Measurements from ENCODE around the gene FTMT.
"Not testable (repeated sequence)": the region's sequence is repeated elsewhere in the genome, so short reads cannot be mapped to it uniquely, and the experiment has no call there.

FTMT gene

DNA sequence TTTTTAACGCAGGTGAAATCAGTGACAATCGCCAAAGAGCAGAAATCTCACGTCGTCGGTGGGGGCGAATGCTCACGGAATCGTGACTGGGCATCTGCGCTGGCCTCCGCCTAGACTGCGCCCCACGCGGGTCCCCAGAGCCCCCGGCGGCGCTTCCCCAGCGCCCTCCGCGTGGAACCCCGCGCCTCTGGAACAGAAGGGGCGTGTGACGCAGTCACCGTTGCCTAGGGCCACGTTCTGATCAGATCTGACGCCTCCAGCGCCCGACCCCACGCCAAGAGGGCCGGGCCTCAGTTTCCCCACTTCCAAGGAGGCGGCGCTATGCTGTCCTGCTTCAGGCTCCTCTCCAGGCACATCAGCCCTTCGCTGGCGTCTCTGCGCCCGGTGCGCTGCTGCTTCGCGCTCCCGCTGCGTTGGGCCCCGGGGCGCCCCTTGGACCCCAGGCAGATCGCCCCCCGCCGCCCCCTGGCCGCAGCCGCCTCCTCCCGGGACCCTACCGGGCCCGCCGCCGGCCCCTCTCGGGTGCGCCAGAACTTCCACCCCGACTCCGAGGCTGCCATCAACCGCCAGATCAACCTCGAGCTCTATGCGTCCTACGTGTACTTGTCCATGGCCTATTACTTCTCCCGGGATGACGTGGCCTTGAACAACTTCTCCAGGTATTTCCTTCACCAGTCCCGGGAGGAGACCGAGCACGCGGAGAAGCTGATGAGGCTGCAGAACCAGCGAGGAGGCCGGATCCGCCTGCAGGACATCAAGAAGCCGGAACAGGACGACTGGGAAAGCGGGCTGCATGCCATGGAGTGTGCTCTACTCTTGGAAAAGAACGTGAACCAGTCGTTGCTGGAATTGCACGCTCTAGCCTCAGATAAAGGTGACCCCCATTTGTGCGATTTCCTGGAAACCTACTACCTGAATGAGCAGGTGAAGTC is at the start of gene FTMT:
FTMT (plus strand) TSS at position 240 of the 932 bp plus-strand sequence; CDS start at position 322, 82 bp downstream.
- DNase-seq (ENCODE audit: low read depth in 2 of 2), result no peak

DNA sequence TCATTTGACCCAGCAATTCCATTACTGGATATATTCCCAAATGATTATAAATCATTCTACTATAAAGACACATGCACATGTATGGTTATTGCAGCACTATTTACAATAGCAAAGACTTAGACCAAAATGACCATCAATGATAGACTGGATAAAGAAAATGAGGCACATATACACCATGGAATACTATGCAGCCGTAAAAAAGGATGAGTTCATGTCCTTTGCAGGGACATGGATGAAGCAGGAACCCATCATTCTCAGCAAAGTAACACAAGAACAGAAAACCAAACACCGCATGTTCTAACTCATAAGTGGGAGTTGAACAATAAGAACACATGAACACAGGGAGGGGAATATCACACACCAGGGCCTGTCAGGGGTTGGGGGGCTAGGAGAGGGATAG is 46.4 kb upstream of the FTMT start:
- not testable (repeated sequence) for DNase-seq (ENCODE audit: low read depth in 2 of 2)

- DNase-seq (ENCODE audit: low read depth in 2 of 2), result no peak
Measured at GRCh38 chr5:121805911-121806310, 45.8 kb upstream of the FTMT start.

DNA sequence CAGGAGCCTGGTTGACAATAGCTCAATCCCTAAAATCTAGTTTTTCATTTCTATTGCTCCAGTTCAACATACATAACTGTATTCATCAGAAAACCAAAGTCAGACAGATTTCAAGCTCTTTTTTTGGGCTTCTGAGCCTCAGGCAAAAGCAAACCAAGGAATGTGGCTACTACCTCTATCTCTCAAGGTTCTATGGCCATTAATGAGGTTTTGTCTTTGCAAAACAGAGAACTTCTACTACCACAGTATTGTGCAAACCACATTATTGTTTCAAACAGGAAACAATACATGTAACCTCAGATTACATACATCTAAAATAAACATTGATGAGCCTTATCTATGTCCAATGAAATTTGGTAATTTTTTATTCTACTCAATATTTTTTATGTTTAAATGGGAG is 35.5 kb upstream of the FTMT start:
- no peak for DNase-seq (ENCODE audit: low read depth in 2 of 2)

GRCh38 chr5:121819682-121820261 is 31.9 kb upstream of the FTMT start:
- no peak for DNase-seq (ENCODE audit: low read depth in 2 of 2)

DNA sequence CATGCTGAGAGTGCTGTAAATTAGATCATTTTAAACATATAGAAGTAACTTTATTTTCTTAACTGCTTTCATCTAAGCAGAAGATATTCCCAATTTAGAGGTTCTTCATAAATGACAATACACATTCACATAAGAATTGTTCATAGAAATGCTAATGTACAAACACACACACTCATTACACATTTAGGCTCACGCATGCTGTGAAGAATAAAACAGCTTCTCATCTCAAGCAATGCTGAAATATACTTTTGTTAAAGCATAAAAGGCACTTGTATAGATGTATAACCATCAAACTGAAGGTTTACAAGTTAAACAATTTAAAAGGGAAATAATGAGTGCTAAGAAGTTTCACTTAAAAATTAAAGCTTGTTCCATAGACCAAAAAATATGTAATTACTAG is 18.1 kb upstream of the FTMT start:
- DNase-seq (ENCODE audit: low read depth in 2 of 2), result no peak

DNA sequence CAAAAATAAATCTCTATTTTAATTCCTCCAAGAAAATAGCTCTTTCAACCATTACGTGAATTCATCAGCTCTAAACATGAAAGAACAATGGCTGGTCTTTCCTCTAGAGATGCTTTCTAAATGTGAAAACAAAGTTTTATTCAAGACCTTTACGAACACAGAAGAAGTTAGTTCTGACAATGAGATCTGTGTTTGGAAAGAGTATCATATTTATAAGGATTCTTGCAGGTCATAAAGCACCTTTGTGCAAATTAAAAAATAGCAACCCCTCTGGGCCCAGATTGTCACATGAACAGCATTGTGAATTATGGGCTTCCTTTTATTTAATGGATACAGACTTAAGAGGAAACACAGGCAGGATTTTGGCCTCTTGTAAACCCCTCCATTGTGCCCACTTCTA is 17.7 kb upstream of the FTMT start:
- no peak for DNase-seq (ENCODE audit: low read depth in 2 of 2)

DNA sequence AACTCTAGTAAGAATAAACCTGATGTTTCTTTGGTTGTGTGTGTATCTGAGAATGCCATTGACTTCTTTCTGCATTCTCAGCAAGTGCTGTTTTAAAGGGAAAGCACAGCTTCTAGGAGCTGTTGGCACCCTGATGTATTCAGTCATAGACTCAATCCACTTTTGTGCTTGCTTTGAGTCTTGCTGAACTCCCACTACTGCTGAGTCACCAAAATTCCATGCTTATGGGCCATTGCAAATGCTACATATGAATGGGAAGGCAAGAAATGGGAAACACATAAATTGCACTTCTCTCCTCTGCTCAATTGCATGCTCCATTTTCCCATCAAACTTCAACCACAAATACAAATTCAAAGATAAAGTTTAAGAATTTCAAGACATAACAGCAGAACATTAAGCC is 9.8 kb upstream of the FTMT start:
- DNase-seq (ENCODE audit: low read depth in 2 of 2), result no peak

GRCh38 chr5:121850272-121850671 is 1.4 kb upstream of the FTMT start:
- no peak for DNase-seq (ENCODE audit: low read depth in 2 of 2)

DNA sequence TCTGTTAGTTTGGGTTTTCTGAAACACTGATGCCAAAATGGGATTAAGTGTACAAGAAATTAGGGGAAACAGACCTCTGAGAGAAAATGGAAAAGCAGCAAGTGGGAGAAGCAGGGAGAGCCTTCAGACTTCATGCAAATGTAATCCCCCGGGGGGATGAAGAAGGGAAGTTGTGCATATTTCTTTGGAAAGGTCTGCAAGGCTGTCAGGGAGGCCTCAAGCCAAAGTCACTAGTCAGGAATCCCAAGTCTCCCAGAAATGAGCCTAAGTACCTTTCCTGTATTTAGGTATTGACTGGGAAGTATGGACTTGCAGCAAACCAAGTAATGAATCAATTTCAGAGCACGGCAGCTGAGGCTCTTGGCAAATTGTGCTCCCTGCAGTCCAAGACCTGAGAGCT is 2.2 kb downstream of the FTMT start:
- no peak for DNase-seq (ENCODE audit: low read depth in 2 of 2)

- no peak for DNase-seq (ENCODE audit: low read depth in 2 of 2)
Measured at GRCh38 chr5:121862801-121863200, 11.1 kb downstream of the FTMT start.

DNA sequence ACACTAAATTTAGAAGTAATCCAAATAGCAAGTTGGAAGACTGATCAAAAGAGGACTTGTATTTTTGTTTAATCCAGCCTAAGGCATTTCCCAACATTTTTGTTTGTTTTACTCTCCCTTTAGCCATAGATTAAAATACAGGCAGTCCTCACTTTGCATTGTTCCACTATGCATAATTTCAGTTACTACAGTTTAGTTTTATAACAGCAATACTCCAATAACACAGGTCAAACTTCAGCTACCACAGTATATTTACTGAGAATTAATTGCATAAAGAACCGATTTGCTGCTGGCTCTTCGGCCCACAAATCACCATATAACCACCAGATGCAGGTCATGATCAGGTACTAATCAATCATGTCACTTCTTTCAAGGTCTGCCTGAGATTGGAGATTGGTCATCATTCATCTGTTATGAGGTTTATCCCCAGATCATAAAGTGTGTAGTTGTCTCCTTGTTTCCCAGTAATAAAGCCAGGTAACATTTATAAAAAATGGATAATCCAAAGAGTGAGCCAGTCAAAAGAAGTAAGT is 12.1 kb downstream of the FTMT start:
- no peak for DNase-seq (ENCODE audit: low read depth in 2 of 2)

- no peak for DNase-seq (ENCODE audit: low read depth in 2 of 2)
Measured at GRCh38 chr5:121867403-121867802, 15.7 kb downstream of the FTMT start.

GRCh38 chr5:121870489-121870888 is 18.8 kb downstream of the FTMT start:
- no peak for DNase-seq (ENCODE audit: low read depth in 2 of 2)

- DNase-seq (ENCODE audit: low read depth in 2 of 2), result no peak
Measured at GRCh38 chr5:121872856-121873255, 21.2 kb downstream of the FTMT start.

GRCh38 chr5:121873409-121873808 is 21.7 kb downstream of the FTMT start:
- no peak for DNase-seq (ENCODE audit: low read depth in 2 of 2)

- DNase-seq (ENCODE audit: low read depth in 2 of 2), result no peak
Measured at GRCh38 chr5:121885630-121886029, 33.9 kb downstream of the FTMT start.

DNA sequence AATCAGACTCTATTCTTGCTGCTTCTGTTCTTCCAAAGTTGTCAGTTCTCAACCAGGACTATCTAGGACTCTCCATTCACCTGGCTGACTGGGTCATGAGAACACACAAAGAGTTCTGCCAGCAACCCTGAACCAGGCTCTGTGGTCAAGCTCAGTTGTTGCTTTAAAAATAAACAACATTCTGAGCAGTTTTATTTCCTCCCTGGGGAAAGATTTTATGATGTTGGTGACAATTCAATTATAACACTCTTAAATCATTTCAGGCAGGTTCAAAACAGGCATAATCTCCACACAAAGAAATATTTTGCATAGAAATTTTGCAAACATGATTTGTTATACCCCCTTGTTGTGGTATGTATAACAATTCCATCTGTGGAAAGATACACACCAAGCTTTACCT is 36.0 kb downstream of the FTMT start:
- DNase-seq (ENCODE audit: low read depth in 2 of 2), result no peak

- DNase-seq (ENCODE audit: low read depth in 2 of 2), result no peak
Measured at GRCh38 chr5:121890297-121890858, 38.7 kb downstream of the FTMT start.

GRCh38 chr5:121897341-121897740 is 45.7 kb downstream of the FTMT start:
- DNase-seq (ENCODE audit: low read depth in 2 of 2), result no peak

DNA sequence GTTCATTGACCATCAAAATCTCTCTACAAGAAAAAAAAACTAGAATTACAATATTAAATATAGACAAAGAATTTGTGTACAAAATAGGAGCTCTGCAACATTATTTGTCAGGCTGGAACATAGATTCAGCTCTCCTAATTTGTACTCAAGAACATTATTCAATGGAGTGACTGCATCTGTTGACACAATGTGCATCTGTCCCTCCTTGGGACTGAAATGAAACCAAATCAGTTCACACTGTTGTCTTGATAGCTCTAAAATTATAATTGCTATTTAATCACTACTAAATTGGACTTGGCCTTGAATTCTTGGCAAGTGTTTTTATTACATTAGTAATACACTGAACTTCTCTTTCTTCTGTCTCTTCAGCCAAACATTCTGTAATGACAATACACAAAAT is 47.7 kb downstream of the FTMT start:
- DNase-seq (ENCODE audit: low read depth in 2 of 2), result no peak

Data from stimulated activated CD8-positive, alpha-beta memory T cell treated with anti-CD3 and anti-CD28 coated beads, Interleukin-7, amount 100 ng/mL, for 1 hour (primary cell).